ENCODE results near the gene MYOM1.

The MYOM1 gene

GRCh38 chr18:3111523-3112240 lies 108.1 kb downstream of the MYOM1 start:
- DNase-seq, result no peak

GRCh38 chr18:3110034-3110752 lies 109.6 kb downstream of the MYOM1 start:
- no peak for DNase-seq

GRCh38 chr18:3107740-3108151 lies 112.0 kb downstream of the MYOM1 start:
- no peak for DNase-seq

- DNase-seq, result no peak
Measured at GRCh38 chr18:3104190-3105054, 115.3 kb downstream of the MYOM1 start.

- no peak for DNase-seq
Measured at GRCh38 chr18:3103576-3103975, 116.2 kb downstream of the MYOM1 start.

- DNase-seq, result no peak
Measured at GRCh38 chr18:3102983-3103382, 116.8 kb downstream of the MYOM1 start.

- DNase-seq, result no peak
Measured at GRCh38 chr18:3100498-3101132, 119.2 kb downstream of the MYOM1 start.

- no peak for DNase-seq
Measured at GRCh38 chr18:3099327-3099726, 120.4 kb downstream of the MYOM1 start.

- DNase-seq, result peak; percentile 17
Measured at GRCh38 chr18:3097082-3097481, 122.7 kb downstream of the MYOM1 start.

GRCh38 chr18:3095921-3096320 lies 123.8 kb downstream of the MYOM1 start:
- DNase-seq, result no peak

GRCh38 chr18:3094338-3094684 lies 125.5 kb downstream of the MYOM1 start:
- no peak for DNase-seq

GRCh38 chr18:3093624-3094337 lies 126.0 kb downstream of the MYOM1 start:
- DNase-seq, result no peak

- no peak for DNase-seq
Measured at GRCh38 chr18:3092727-3093126, 127.0 kb downstream of the MYOM1 start.

- no peak for DNase-seq
Measured at GRCh38 chr18:3089579-3089978, 130.2 kb downstream of the MYOM1 start.

- DNase-seq, result no peak
Measured at GRCh38 chr18:3088449-3088848, 131.3 kb downstream of the MYOM1 start.

GRCh38 chr18:3086871-3087270 lies 132.9 kb downstream of the MYOM1 start:
- DNase-seq, result no peak

- no peak for DNase-seq
Measured at GRCh38 chr18:3085612-3086011, 134.2 kb downstream of the MYOM1 start.

- DNase-seq, result no peak
Measured at GRCh38 chr18:3084206-3084605, 135.6 kb downstream of the MYOM1 start.

- DNase-seq, result no peak
Measured at GRCh38 chr18:3083766-3084165, 136.0 kb downstream of the MYOM1 start.

GRCh38 chr18:3081584-3081991 lies 138.2 kb downstream of the MYOM1 start:
- no peak for DNase-seq

- no peak for DNase-seq
Measured at GRCh38 chr18:3079653-3080052, 140.1 kb downstream of the MYOM1 start.

GRCh38 chr18:3075491-3075890 lies 144.3 kb downstream of the MYOM1 start:
- DNase-seq, result no peak

- DNase-seq, result no peak
Measured at GRCh38 chr18:3074087-3074486, 145.7 kb downstream of the MYOM1 start.

Measured in activated CD4-positive, alpha-beta T cell treated with anti-CD3 and anti-CD28 coated beads, Interleukin-2, amount 50 U/mL, for 16 hours (primary cell).